Mucosa of descending colon (tissue), 3 donors: ENCODE measurements around the gene MINDY3. TPM values are rescaled to one million over a fixed set of nuclear protein-coding genes. Genes with fewer than 3 reads are reported as not detected.

Source experiments
- ATAC-seq: fragments of 200-7000 bp; cut with Tn5 transposase; one replicate; pipeline ENCODE4 v1.9.1; 2020; ENCODE audit warnings: mild to moderate bottlenecking, moderate library complexity
- DNase-seq, 3 donors: peaks; one replicate each; pipeline ENCODE4 v3.0.0-alpha.2; 2020
- H3K36me3 ChIP-seq: fragments of 200-600 bp; one replicate; pipeline ENCODE4 v1.8.0; 2021; ENCODE audit warnings: low read depth, mild to moderate bottlenecking
- H3K4me1 ChIP-seq: fragments of 200-600 bp; one replicate; pipeline ENCODE4 v1.8.0; 2021; ENCODE audit warnings: low read depth, mild to moderate bottlenecking
- H3K4me3 ChIP-seq: fragments of 200-600 bp; one replicate; pipeline ENCODE4 v1.8.0; 2021; ENCODE audit warnings: mild to moderate bottlenecking
- H3K9me3 ChIP-seq: fragments of 200-600 bp; one replicate; pipeline ENCODE4 v1.8.0; 2021; ENCODE audit warnings: mild to moderate bottlenecking
- CTCF ChIP-seq: fragments of 200-600 bp; IDR thresholded peaks from one replicate; pipeline ENCODE4 v1.8.0; 2022; ENCODE audit warnings: antibody characterized with exemption, mild to moderate bottlenecking
- intact Hi-C, 2 donors: fragments of 100-400 bp; cut with DNase I in 1 of 2; cut with micrococcal nuclease in 1 of 2; formaldehyde crosslinking; loops; one replicate each; pipeline versions ENCODE4 v1.11.0 to v1.11.1; 2022; cut with DNase I, micrococcal nuclease
- long read RNA-seq, 2 donors: library from polyadenylated mRNA; unstranded; transcript quantifications; one replicate each; pipeline ENCODE4 v2.0.0, GENCODE V29; 2019 to 2021
- total RNA-seq, 3 donors: library from RNA; stranded (reverse); fragmentation: NEBNext Ultra II Directional in 2 of 3; extraction: Animal tissue kit (Norgen Biotek cat#: 25700) in 2 of 3; gene quantifications; one replicate each; pipeline versions ENCODE4 v1.2.1 to v1.2.4, GENCODE V29; 2021 to 2023
- donor health status: DM: no; HTN: no; CAD: no; lungs with moderate emphysema.
- donor health status: DM: no; HTN: no; CAD: no.
- donor health status: DM: no; HTN: yes; CAD: no.

The MINDY3 gene
- 10 to 100 TPM; 20.2 to 36.4 (median 28.4) TPM for total RNA-seq
- long read RNA-seq, donor 1, transcript MINDY3-201 (15 exons, 2,381 nt): major isoform, 16 of 25 reads
- long read RNA-seq, donor 1, partial matches to known transcripts: 0 of 25 reads
- long read RNA-seq, donor 1, other reads (novel, unspliced or antisense): 7 of 25 reads
- long read RNA-seq, donor 2, transcript MINDY3-201 (15 exons, 2,381 nt): major isoform, 14 of 19 reads
- long read RNA-seq, donor 2, partial matches to known transcripts: 3 of 19 reads
- long read RNA-seq, donor 2, other reads (novel, unspliced or antisense): 2 of 19 reads

DNA sequence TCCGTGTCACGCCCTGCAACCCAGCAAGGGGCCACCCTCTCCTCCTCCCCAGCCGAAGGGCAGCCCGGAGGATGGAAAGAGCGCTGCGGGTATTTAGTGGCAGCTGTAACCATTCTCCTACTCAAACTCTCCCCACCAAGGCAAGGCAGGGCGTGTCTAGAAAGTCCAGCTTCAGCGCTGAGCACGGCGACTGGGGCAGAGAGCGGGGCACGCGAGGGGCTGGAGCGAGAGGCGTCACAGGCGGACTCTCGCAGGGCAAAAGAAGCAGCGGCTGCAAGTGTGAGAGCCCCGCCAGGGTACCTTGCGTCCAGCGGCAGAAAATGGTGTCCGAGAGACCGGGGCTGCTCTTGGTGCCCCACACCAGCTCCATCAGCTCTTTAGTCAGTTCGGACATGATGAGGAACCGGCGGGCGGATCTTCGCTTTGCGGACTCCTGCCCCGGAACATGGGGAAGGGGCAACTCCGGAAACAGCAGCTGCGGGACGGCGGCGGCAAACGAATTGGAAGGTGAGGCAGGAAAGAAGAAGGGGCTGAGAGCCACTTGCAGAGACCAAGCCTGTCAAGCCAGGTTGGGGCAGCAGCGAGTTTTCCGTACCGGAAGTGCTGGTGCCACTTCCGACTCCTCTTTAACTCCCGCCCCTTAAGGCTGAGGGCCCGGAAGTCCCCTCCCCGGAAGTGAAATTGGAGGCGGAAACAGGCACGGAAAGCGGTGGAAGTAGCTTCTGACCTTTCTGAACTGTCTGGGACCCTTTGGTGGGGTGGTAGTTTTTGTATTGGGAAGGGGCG lies at the start of gene MINDY3:
Gene MINDY3 (minus strand): TSS at position 602 of the 786 bp plus-strand sequence. CDS start 208 bp downstream, at position 394.
- Histone ChIP-seq H3K9me3 (no peaks in the 10 kb centered on the region), H3K4me3 (peak within 1 kb of the TSS; percentile 57), H3K36me3 (no peaks in the 10 kb centered on the region), H3K4me1 (peaks cover 24% of the 10 kb centered on the region)
- no peak for TF ChIP-seq CTCF
- intact Hi-C loops: no loop called here
- DNase-seq (peak; percentile 87 to 90 (median 89)), ATAC-seq (peak; percentile 94)

- ATAC-seq (no peak), DNase-seq (no peak)
- Histone ChIP-seq H3K9me3 (no peaks in the 10 kb centered on the region), H3K4me3 (no peak overlapping the region), H3K36me3 (no peaks in the 10 kb centered on the region), H3K4me1 (no peaks in the 10 kb centered on the region)
- TF ChIP-seq CTCF: no peak
- intact Hi-C loops: loop anchor here (5.0 to 10.0 kb wide), 2 partner anchors 873 to 875 kb away; no protein-coding TSS in a partner anchor
Measured at GRCh38 chr10:15901889-15902288, 41.6 kb upstream of the MINDY3 start.

GRCh38 chr10:15898046-15898445 lies 37.7 kb upstream of the MINDY3 start:
- DNase-seq (no peak), ATAC-seq (no peak)
- H3K9me3 ChIP-seq: no peaks in the 10 kb centered on the region
- intact Hi-C loops: no loop called here
- H3K4me3 ChIP-seq: no peak overlapping the region
- TF ChIP-seq CTCF: no peak
- H3K4me1 ChIP-seq: no peaks in the 10 kb centered on the region
- H3K36me3 ChIP-seq: no peaks in the 10 kb centered on the region

DNA sequence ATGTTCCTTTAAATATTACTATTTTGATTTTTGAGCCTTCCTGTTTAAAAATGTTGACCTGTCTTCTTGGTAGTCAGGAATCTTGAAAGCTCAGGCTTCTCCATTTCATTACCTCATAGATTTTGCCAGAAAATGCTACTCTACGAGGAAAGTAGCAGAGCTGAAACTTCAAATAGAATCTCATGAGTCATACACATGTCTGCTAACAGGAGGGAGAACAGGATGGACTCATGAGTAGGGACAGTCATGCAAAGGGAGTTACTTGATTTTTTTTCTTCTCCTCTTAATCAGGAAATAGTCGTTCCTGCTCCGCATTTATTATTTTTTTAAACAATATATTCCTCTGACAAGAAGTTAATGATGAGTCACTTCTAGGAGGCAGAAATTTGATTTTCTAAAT lies 37.0 kb upstream of the MINDY3 start:
- H3K4me1 ChIP-seq: no peaks in the 10 kb centered on the region
- ATAC-seq (no peak), DNase-seq (no peak)
- TF ChIP-seq CTCF: no peak
- H3K4me3 ChIP-seq: no peak overlapping the region
- no peaks in the 10 kb centered on the region for H3K9me3 ChIP-seq
- no peaks in the 10 kb centered on the region for H3K36me3 ChIP-seq
- intact Hi-C loops: no loop called here

DNA sequence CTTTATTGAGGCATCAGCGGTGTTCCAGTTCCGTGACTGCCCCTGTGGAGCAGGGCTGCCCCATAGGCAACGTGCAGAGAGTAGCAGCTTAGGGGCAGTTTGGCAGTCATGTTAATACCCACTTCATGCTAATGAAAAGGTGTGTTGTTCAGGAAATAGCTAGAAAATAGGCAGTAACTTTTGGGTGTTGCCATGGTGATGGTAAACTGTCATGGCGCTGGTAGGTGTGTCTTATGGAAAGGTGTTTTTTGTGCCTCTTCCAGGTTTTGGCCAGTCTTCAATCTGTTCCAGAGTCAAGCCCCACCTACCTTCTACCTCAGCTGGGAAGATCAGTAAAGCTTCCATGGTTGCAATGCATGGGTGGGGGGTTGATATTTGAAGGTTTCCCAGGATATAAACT lies 36.3 kb upstream of the MINDY3 start:
- Histone ChIP-seq H3K9me3 (no peaks in the 10 kb centered on the region), H3K4me1 (no peaks in the 10 kb centered on the region), H3K4me3 (no peak overlapping the region), H3K36me3 (no peaks in the 10 kb centered on the region)
- intact Hi-C loops: no loop called here
- ATAC-seq (no peak), DNase-seq (no peak)
- no peak for TF ChIP-seq CTCF
